Eye (tissue), 1 donor: Measurements from ENCODE around the gene PRAC1.
A peak's percentile ranks its signal among the peaks of the same experiment; 100 is the strongest.

ENCODE experiments used
- DNase-seq: peaks from one replicate; pipeline ENCODE4 v3.0.0-alpha.2; 2015

PRAC1 gene

GRCh38 chr17:48746916-48747444 lies 24.7 kb upstream of the PRAC1 start:
- peak; percentile 32 for DNase-seq

GRCh38 chr17:48745381-48746275 lies 23.3 kb upstream of the PRAC1 start:
- DNase-seq: no peak

- no peak for DNase-seq
Measured at GRCh38 chr17:48740537-48740936, 18.2 kb upstream of the PRAC1 start.

- DNase-seq: peak; percentile 11
Measured at GRCh38 chr17:48738803-48739526, 16.6 kb upstream of the PRAC1 start.

- no peak for DNase-seq
Measured at GRCh38 chr17:48738424-48738802, 16.1 kb upstream of the PRAC1 start.

GRCh38 chr17:48737330-48738043 lies 15.2 kb upstream of the PRAC1 start:
- DNase-seq: no peak

GRCh38 chr17:48735062-48735351 lies 12.7 kb upstream of the PRAC1 start:
- DNase-seq: no peak

GRCh38 chr17:48734333-48735061 lies 12.2 kb upstream of the PRAC1 start:
- DNase-seq: peak; percentile 42

- peak; percentile 30 for DNase-seq
Measured at GRCh38 chr17:48733632-48734328, 11.5 kb upstream of the PRAC1 start.

GRCh38 chr17:48732688-48733629 lies 10.6 kb upstream of the PRAC1 start:
- DNase-seq: no peak

GRCh38 chr17:48731355-48731754 lies 9.0 kb upstream of the PRAC1 start:
- no peak for DNase-seq

- peak; percentile 14 for DNase-seq
Measured at GRCh38 chr17:48730240-48730550, 7.9 kb upstream of the PRAC1 start.

- peak; percentile 36 for DNase-seq
Measured at GRCh38 chr17:48729335-48730239, 7.3 kb upstream of the PRAC1 start.

- DNase-seq: peak; percentile 59
Measured at GRCh38 chr17:48728232-48729231, 6.2 kb upstream of the PRAC1 start, which contains the start of gene HOXB13. Gene HOXB13, minus strand, starts transcription at chr17:48728750. Its CDS starts 157 bp downstream, at chr17:48728593.

- DNase-seq: no peak
Measured at GRCh38 chr17:48727415-48728175, 5.3 kb upstream of the PRAC1 start.

GRCh38 chr17:48726916-48727286 lies 4.6 kb upstream of the PRAC1 start:
- DNase-seq: no peak

- peak; percentile 54 for DNase-seq
Measured at GRCh38 chr17:48726114-48726915, 4.0 kb upstream of the PRAC1 start.
